CD14-positive monocyte (primary cell): ENCODE results near the gene TMEM109. TPM values are rescaled to one million over a fixed set of nuclear protein-coding genes. Genes with fewer than 3 reads are reported as not detected.
A peak's percentile ranks its signal among the peaks of the same experiment; 100 is the strongest.

Experiments
- DNase-seq, 3 donors: peaks; one replicate each; pipeline ENCODE4 v3.0.0-alpha.2; 2011 to 2022
- H2AFZ ChIP-seq: 2 replicates; pipeline ENCODE4 v1.6.0; 2012; ENCODE audit warnings: mild to moderate bottlenecking, low read depth, low read length, inconsistent platforms; ENCODE audit not compliant: insufficient read depth, poor library complexity, severe bottlenecking
- H3K27ac ChIP-seq, 2 donors: 1 replicate in 1 of 2; 2 replicates in 1 of 2; pipeline ENCODE4 v1.5.1; 2012 to 2013; ENCODE audit warnings: low read length in 2 of 2, control low read depth in 1 of 2, inconsistent platforms in 1 of 2, low read depth in 1 of 2, mild to moderate bottlenecking in 1 of 2
- H3K27me3 ChIP-seq, 2 donors: one replicate each; pipeline versions ENCODE4 v1.6.0 to v1.6.1; 2011 to 2013; ENCODE audit warnings: low read length in 2 of 2; ENCODE audit not compliant: control insufficient read depth in 2 of 2, insufficient read depth in 2 of 2
- H3K36me3 ChIP-seq, 2 donors: replicated peaks in 1 of 2; 1 replicate in 1 of 2; 2 replicates in 1 of 2; pipeline versions ENCODE4 v1.5.1 to v1.6.1; 2012 to 2013; ENCODE audit warnings: low read length in 2 of 2, control low read depth in 1 of 2, inconsistent platforms in 1 of 2, mild to moderate bottlenecking in 1 of 2; ENCODE audit not compliant: insufficient read depth in 2 of 2, control insufficient read depth in 1 of 2
- H3K4me1 ChIP-seq, 2 donors: 1 replicate in 1 of 2; 2 replicates in 1 of 2; pipeline versions ENCODE4 v1.5.1 to v1.6.1; 2012 to 2013; ENCODE audit warnings: low read length in 2 of 2, control low read depth in 1 of 2, inconsistent platforms in 1 of 2, mild to moderate bottlenecking in 1 of 2, moderate library complexity in 1 of 2; ENCODE audit not compliant: insufficient read depth in 2 of 2, control insufficient read depth in 1 of 2
- H3K4me2 ChIP-seq: replicated peaks from 2 replicates; pipeline ENCODE3; 2012; ENCODE audit warnings: low read length, moderate library complexity, mild to moderate bottlenecking; ENCODE audit not compliant: poor library complexity, severe bottlenecking; ENCODE audit errors: extremely low read depth
- H3K4me3 ChIP-seq, 3 experiments: fragments of 200-600 bp in 1 of 3; sonication (generic) in 1 of 3; replicated peaks in 1 of 3; 1 replicate in 2 of 3; 2 replicates in 1 of 3; pipeline ENCODE4 v1.5.1; 2011 to 2013; ENCODE audit warnings: low read length in 3 of 3, mild to moderate bottlenecking in 3 of 3, control low read depth in 2 of 3, low read depth in 2 of 3, inconsistent platforms in 1 of 3, moderate library complexity in 1 of 3
- H3K79me2 ChIP-seq: 2 replicates; pipeline ENCODE4 v1.6.0; 2012; ENCODE audit warnings: mild to moderate bottlenecking, control low read depth, inconsistent platforms, low read length, moderate library complexity; ENCODE audit not compliant: insufficient read depth
- H3K9ac ChIP-seq: 2 replicates; pipeline ENCODE4 v1.6.0; 2017; ENCODE audit warnings: low read length, mild to moderate bottlenecking; ENCODE audit not compliant: insufficient read depth, poor library complexity, severe bottlenecking
- H3K9me3 ChIP-seq, 2 donors: replicated peaks in 1 of 2; 1 replicate in 1 of 2; 2 replicates in 1 of 2; pipeline versions ENCODE4 v1.5.1 to v1.6.1; 2012 to 2013; ENCODE audit warnings: low read length in 2 of 2, control low read depth in 1 of 2; ENCODE audit not compliant: control insufficient read depth in 1 of 2, insufficient read depth in 1 of 2
- H4K20me1 ChIP-seq: 2 replicates; pipeline ENCODE4 v1.6.0; 2012; ENCODE audit warnings: mild to moderate bottlenecking, low read length, control low read depth, moderate library complexity; ENCODE audit not compliant: insufficient read depth
- H3K27ac Mint-ChIP-seq, 7 donors: one replicate each; pipeline ENCODE4 v1.8.0; 2020; ENCODE audit warnings: mild to moderate bottlenecking in 7 of 7, mixed read lengths in 7 of 7, moderate library complexity in 6 of 7, inconsistent platforms in 2 of 7
- H3K27me3 Mint-ChIP-seq, 3 donors: one replicate each; pipeline ENCODE4 v1.8.0; 2021 to 2022; ENCODE audit warnings: low read depth in 3 of 3, mild to moderate bottlenecking in 3 of 3, mixed read lengths in 3 of 3, moderate library complexity in 3 of 3, inconsistent platforms in 1 of 3
- H3K36me3 Mint-ChIP-seq, 2 donors: one replicate each; pipeline ENCODE4 v1.8.0; 2020; ENCODE audit warnings: mixed read lengths in 2 of 2, inconsistent platforms in 1 of 2, mild to moderate bottlenecking in 1 of 2
- H3K4me1 Mint-ChIP-seq: one replicate; pipeline ENCODE4 v1.8.0; 2020; ENCODE audit warnings: mild to moderate bottlenecking, mixed read lengths
- H3K4me3 Mint-ChIP-seq, 2 donors: one replicate each; pipeline ENCODE4 v1.8.0; 2020; ENCODE audit warnings: mild to moderate bottlenecking in 2 of 2, mixed read lengths in 2 of 2, moderate library complexity in 1 of 2
- H3K9me3 Mint-ChIP-seq, 7 donors: one replicate each; pipeline ENCODE4 v1.8.0; 2020 to 2022; ENCODE audit warnings: mixed read lengths in 7 of 7, mild to moderate bottlenecking in 6 of 7, moderate library complexity in 6 of 7, inconsistent platforms in 2 of 7
- CTCF ChIP-seq: fragments of 200-600 bp; IDR thresholded peaks from one replicate; pipeline ENCODE4 v1.8.0; 2022; ENCODE audit warnings: antibody characterized with exemption, mild to moderate bottlenecking
- WGBS: methylation state at CpG from one replicate; pipeline ENCODE4 v1.1.5; 2013; ENCODE audit warnings: missing lambda C conversion rate; ENCODE audit not compliant: insufficient coverage; 5-methylcytosine and 5-hydroxymethylcytosine counted together
- intact Hi-C, 2 donors: fragments of 100-400 bp; cut with micrococcal nuclease; formaldehyde crosslinking; loops; one replicate each; pipeline versions ENCODE4 v1.15.0 to v1.15.1; 2023
- polyA plus RNA-seq, 3 donors: library from polyadenylated mRNA; depleted of rRNA in 1 of 3; unstranded in 2 of 3; stranded (reverse) in 1 of 3; fragments of 300-500 nt in 2 of 3; fragments of >200 nt in 1 of 3; fragmentation: Illumina TruSeq in 2 of 3; gene quantifications; 1 replicate in 2 of 3; 2 replicates in 1 of 3; pipeline ENCODE4 v1.2.3, GENCODE V29; 2012 to 2021

TMEM109 gene
- polyA plus RNA-seq, 3 donors: 22.7 to 112 (median 110) TPM

- peak overlapping the region; percentile 99 to 100 for H3K27ac ChIP-seq
- peak overlapping the region; percentile 24 for H3K4me2 ChIP-seq
- H3K9me3 ChIP-seq: no peaks in the 10 kb centered on the region
- peaks cover 57 to 62% of the 10 kb centered on the region in 2 donors for H3K4me1 ChIP-seq
- intact Hi-C loops: loop anchor here (2.0 to 5.0 kb wide), 4 partner anchors 37 to 208 kb away; partner anchors contain the start of gene VPS37C (in 1 of the 2)
- TF ChIP-seq CTCF: no peak
- H3K36me3 Mint-ChIP-seq: peaks cover 17 to 19% of the 10 kb centered on the region in 2 donors
- H3K4me3 ChIP-seq: no peak overlapping the region
- no peaks in the 10 kb centered on the region for H3K36me3 ChIP-seq
- 36% methylated on average over 4 of the region's 5 CpGs for WGBS
- H3K27me3 ChIP-seq: peaks cover 5 to 7% of the 10 kb centered on the region in 2 donors
- H3K27ac Mint-ChIP-seq: peak overlapping the region; percentile 99 to 100 (median 100)
- H4K20me1 ChIP-seq: peaks cover 17% of the 10 kb centered on the region
- no peak overlapping the region for H2AFZ ChIP-seq
- H3K9ac ChIP-seq: peak overlapping the region; percentile 66
- H3K9me3 Mint-ChIP-seq: peaks cover 0 to 3% (median 1%) of the 10 kb centered on the region in 7 donors
- peaks cover 59% of the 10 kb centered on the region for H3K4me1 Mint-ChIP-seq
- H3K27me3 Mint-ChIP-seq: peaks cover 19 to 30% (median 26%) of the 10 kb centered on the region in 3 donors
- H3K79me2 ChIP-seq: peaks cover 24% of the 10 kb centered on the region
- DNase-seq: peak; percentile 89 to 97 (median 91)
- H3K4me3 Mint-ChIP-seq: peak overlapping the region; percentile 34 to 65
Measured at GRCh38 chr11:60954421-60954820, 40.5 kb downstream of the TMEM109 start.

GRCh38 chr11:60955571-60955970 lies 41.6 kb downstream of the TMEM109 start:
- WGBS: 70% methylated on average over 2 of the region's 5 CpGs
- intact Hi-C loops: loop anchor here in 1 of 2 donors (2.0 kb wide), 1 partner anchor 71 kb away; no protein-coding TSS in a partner anchor

More at GRCh38 chr11:60955571-60955970, 41.6 kb downstream of the TMEM109 start:
- no peak overlapping the region for H3K4me2 ChIP-seq
- no peak overlapping the region for H3K9ac ChIP-seq
- Mint-ChIP-seq H3K27ac (peak overlapping the region; percentile 82 to 100 (median 99)), H3K27me3 (peaks cover 30 to 37% (median 34%) of the 10 kb centered on the region in 3 donors), H3K4me3 (peak overlapping the region; percentile 31 to 51), H3K36me3 (peaks cover 7 to 11% of the 10 kb centered on the region in 2 donors), H3K9me3 (peaks cover 0 to 3% (median 1%) of the 10 kb centered on the region in 7 donors), H3K4me1 (peaks cover 50% of the 10 kb centered on the region)
- no peak overlapping the region for H3K4me3 ChIP-seq
- peaks cover 45 to 50% of the 10 kb centered on the region in 2 donors for H3K4me1 ChIP-seq
- H3K9me3 ChIP-seq: no peaks in the 10 kb centered on the region
- peaks cover 15 to 18% of the 10 kb centered on the region in 2 donors for H3K27me3 ChIP-seq
- H3K79me2 ChIP-seq: peaks cover 12% of the 10 kb centered on the region
- TF ChIP-seq CTCF: no peak
- H4K20me1 ChIP-seq: peaks cover 6% of the 10 kb centered on the region
- no peaks in the 10 kb centered on the region for H3K36me3 ChIP-seq
- H3K27ac ChIP-seq: peak overlapping the region; percentile 46 to 51
- DNase-seq: peak; percentile 70 to 83 (median 81)
- H2AFZ ChIP-seq: no peak overlapping the region
